ENCODE measurements around the gene HDGFL1. TPM values are rescaled to one million over a fixed set of nuclear protein-coding genes. Genes with fewer than 3 reads are reported as not detected.

Gene HDGFL1
- total RNA-seq, 2 donors from 2014 or later, result not detected

DNA sequence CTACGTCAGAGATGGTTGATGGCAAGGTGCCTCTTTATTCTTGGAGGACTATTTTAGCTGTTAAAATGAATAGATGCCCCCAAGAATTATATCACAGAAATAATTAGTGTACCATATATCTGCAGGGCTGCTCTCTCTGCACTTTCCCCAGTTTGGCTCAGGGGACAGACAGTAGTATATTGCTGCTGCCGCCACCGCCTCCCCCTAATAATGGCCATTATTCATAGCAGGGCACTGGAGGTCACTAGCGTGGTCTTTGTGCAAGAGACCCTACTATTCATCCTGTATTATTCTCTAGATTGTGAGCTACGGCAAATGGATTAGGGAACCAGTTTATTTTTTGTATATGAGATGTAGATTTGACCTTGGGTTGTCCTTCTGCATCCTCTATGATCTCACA lies 11.0 kb downstream of the HDGFL1 start:
- H3K27me3 ChIP-seq, result no peaks in the 10 kb centered on the region
- H3K4me1 ChIP-seq, result no peaks in the 10 kb centered on the region
- H3K36me3 ChIP-seq, result no peaks in the 10 kb centered on the region
- TF ChIP-seq, protein P1, sequence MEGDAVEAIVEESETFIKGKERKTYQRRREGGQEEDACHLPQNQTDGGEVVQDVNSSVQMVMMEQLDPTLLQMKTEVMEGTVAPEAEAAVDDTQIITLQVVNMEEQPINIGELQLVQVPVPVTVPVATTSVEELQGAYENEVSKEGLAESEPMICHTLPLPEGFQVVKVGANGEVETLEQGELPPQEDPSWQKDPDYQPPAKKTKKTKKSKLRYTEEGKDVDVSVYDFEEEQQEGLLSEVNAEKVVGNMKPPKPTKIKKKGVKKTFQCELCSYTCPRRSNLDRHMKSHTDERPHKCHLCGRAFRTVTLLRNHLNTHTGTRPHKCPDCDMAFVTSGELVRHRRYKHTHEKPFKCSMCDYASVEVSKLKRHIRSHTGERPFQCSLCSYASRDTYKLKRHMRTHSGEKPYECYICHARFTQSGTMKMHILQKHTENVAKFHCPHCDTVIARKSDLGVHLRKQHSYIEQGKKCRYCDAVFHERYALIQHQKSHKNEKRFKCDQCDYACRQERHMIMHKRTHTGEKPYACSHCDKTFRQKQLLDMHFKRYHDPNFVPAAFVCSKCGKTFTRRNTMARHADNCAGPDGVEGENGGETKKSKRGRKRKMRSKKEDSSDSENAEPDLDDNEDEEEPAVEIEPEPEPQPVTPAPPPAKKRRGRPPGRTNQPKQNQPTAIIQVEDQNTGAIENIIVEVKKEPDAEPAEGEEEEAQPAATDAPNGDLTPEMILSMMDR (IDR thresholded peaks at IDR 0.05), result no peak
- no peak for DNase-seq (ENCODE audit: low spot score)
- no peak overlapping the region for H3K27ac ChIP-seq
- no peaks in the 10 kb centered on the region for H3K9me3 ChIP-seq
- no peak overlapping the region for H3K4me3 ChIP-seq

DNA sequence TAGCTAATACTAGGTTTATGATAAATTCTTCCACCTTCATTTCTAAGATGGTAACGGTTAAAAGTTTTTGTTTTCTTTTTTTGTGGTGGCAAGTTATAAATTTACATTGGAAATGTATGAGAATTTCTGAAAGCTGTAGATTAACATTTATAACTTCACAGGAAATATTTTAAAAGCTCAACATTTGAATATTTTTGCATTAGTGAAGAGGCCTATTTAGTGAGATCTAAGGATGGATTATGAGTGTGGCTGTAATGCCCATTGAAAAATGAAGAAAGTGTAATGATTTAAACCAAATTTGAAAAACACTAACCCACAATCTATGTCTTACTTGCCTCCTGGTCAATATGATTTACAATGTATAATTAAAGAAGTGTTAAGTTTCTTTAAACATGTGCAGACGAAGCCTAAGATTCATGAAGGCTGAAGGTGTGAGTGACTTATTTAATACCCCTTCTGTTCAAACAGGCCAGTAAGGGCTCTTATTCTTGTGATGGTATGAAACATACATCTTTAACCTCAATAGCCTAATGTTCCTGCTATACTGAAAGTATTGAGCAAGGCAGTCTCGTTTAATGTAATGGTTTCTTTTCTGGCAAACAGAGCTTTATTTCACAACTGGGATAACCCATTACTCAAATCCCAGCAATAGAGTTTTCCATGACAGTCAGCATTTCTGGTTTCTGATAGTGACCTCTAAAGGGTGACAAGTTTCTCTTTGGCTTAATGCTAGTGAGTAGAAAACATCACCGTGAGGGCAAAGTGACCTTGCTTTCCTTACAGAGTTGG lies 13.2 kb downstream of the HDGFL1 start:
- Histone ChIP-seq H3K36me3 (no peaks in the 10 kb centered on the region), H3K27me3 (no peaks in the 10 kb centered on the region), H3K27ac (no peak overlapping the region), H3K4me3 (no peak overlapping the region), H3K9me3 (no peaks in the 10 kb centered on the region), H3K4me1 (no peaks in the 10 kb centered on the region)
- DNase-seq (ENCODE audit: low spot score), result no peak
- TF ChIP-seq, protein P1 (IDR thresholded peaks at IDR 0.05), result no peak

DNA sequence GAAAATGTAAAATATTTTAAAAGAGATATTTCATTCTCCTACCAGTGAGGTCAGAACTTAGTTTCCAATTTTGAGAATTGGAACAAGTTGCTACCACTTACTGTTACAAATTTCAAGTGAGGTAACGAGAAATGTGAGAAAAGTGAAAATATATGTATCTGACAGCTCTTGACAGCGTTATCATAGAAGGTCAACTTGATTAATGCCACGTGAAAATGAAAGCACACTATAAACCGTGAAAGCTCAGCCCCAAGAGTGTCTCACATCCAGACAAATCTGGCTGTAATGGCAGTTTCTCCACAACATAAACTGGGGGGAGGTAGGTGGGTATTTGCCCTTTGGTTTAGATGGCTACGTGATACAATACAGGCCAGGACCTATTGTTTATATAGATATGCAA lies 13.9 kb downstream of the HDGFL1 start:
- TF ChIP-seq, protein P1 (IDR thresholded peaks at IDR 0.05), result no peak
- H3K4me3 ChIP-seq, result no peak overlapping the region
- H3K27ac ChIP-seq, result no peak overlapping the region
- no peaks in the 10 kb centered on the region for H3K4me1 ChIP-seq
- no peak for DNase-seq (ENCODE audit: low spot score)
- H3K9me3 ChIP-seq, result no peaks in the 10 kb centered on the region
- no peaks in the 10 kb centered on the region for H3K36me3 ChIP-seq
- no peaks in the 10 kb centered on the region for H3K27me3 ChIP-seq

DNA sequence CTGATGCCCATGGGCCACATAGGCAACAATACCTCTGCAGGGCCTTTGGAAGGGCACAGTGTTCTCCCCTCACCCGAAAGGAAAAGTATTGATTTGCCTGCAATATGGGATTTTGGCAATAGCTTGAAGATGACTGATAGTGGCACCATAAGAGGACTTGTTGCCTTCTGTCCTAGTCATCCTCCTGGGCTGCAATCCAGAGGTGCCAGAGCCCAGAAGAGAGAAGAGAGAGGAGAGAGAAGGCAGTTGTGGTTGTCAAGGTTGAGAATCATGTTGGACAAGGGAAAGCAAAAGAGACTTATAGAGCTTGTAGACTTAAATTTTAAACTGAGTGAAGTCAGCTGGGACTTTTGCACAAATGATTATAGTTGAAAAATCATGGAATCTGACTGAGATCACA lies 14.6 kb downstream of the HDGFL1 start:
- DNase-seq (ENCODE audit: low spot score), result no peak
- TF ChIP-seq, protein P1 (IDR thresholded peaks at IDR 0.05), result no peak
- H3K27ac ChIP-seq, result no peak overlapping the region
- H3K4me3 ChIP-seq, result no peak overlapping the region
- H3K36me3 ChIP-seq, result no peaks in the 10 kb centered on the region
- H3K9me3 ChIP-seq, result no peaks in the 10 kb centered on the region
- H3K27me3 ChIP-seq, result no peaks in the 10 kb centered on the region
- no peaks in the 10 kb centered on the region for H3K4me1 ChIP-seq

DNA sequence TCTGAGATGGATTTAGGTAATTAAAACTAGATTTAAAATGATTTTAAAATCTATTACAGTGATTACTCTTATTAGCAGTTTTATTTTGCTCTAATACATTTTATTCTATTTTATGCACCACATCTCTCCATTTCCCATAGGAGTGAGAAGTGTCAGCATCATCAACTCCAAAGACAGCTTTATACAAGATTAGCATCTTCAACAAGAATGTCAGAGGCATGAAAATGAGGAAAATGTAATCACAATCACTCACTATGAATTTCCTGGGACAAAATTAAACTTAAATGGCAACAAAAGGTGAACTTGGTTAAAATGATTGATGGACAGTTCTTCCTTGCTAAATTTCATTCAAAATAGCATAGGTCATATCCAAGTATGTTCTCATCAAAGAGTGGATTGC lies 19.8 kb downstream of the HDGFL1 start:
- Histone ChIP-seq H3K9me3 (no peaks in the 10 kb centered on the region), H3K27me3 (no peaks in the 10 kb centered on the region), H3K27ac (no peak overlapping the region), H3K36me3 (no peaks in the 10 kb centered on the region), H3K4me3 (no peak overlapping the region), H3K4me1 (no peaks in the 10 kb centered on the region)
- TF ChIP-seq, protein P1 (IDR thresholded peaks at IDR 0.05), result no peak
- DNase-seq (ENCODE audit: low spot score), result no peak

DNA sequence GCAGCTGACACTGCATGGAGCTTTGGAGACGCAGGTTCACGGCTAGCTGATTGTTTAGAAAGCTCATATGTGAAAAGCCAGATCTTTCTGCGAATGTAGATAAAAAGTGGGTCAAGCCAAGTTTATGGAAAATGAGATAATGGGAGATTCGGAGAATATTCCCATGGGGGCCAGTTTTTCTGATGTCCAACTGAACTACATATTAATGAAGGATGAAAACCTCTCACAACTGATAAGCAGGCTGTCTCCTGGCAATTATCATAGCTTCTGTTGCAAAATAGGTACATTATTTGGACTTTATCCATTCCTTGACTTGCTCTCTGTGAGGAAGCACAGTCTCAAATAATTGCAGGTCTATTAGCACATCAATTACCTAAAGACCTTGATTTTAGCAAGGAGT lies 21.1 kb downstream of the HDGFL1 start:
- TF ChIP-seq, protein P1 (IDR thresholded peaks at IDR 0.05), result no peak
- no peaks in the 10 kb centered on the region for H3K36me3 ChIP-seq
- H3K4me3 ChIP-seq, result no peak overlapping the region
- no peaks in the 10 kb centered on the region for H3K27me3 ChIP-seq
- no peaks in the 10 kb centered on the region for H3K9me3 ChIP-seq
- no peaks in the 10 kb centered on the region for H3K4me1 ChIP-seq
- H3K27ac ChIP-seq, result no peak overlapping the region
- no peak for DNase-seq (ENCODE audit: low spot score)

Measured in right atrium auricular region (tissue), 2 donors.